ENCODE results near the gene CCSAP. TPM values are rescaled to one million over a fixed set of nuclear protein-coding genes. Genes with fewer than 3 reads are reported as not detected.
"Not testable (repeated sequence)": the region's sequence is repeated elsewhere in the genome, so short reads cannot be mapped to it uniquely, and the experiment has no call there.

CCSAP gene
- total RNA-seq, 1 experiment from 2014 or later: 8.6 TPM

DNA sequence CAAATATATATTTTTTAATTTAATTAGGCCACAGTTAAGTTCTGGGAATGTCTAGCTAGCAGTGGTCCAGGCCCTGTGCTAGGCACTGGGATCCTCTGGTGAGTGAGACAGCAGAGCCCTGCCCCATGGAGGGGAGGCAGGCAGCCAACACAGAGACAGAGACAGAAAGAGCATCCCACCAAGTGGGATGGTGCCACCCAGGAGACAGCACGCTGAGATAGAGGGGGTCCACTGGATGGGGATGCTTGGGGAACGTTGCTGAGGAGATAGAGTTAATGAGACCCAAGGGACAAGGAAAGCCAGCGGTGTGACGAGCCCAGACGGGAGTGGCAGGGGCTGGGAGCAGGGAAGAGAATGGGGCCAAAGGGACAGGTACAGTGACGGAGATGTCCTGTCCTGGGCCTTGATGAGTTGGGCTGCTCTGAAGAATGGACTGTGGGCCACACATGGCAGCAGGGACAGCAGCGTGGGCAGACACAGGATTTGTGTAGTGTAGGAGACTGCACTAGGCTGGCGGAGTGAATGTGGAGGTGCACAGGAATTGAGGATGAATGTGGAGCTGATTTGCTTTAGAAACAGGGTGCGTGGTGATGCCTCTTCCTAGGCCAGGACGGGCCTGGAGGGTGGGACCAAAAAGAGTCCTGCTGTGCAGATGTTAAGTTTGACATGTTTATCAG lies 49.2 kb downstream of the CCSAP start:
- ATAC-seq (no peak; the same call in 1 of the 2 replicates), DNase-seq (ENCODE audit: low spot score) (no peak)
- no peaks in the 10 kb centered on the region for H3K4me1 Mint-ChIP-seq
- H3K27ac Mint-ChIP-seq: peak overlapping the region; percentile 76
- ChIA-PET POLR2A (no interaction called here), CTCF (interaction anchor here (1.3 kb wide), 1 partner anchor 188 kb away, joined by 5 read pairs; no protein-coding TSS in a partner anchor)
- H3K4me3 Mint-ChIP-seq: no peak overlapping the region
- peaks cover 11% of the 10 kb centered on the region for H3K9me3 Mint-ChIP-seq
- TF ChIP-seq IRF1 (CRISPR knock-in tag; IDR thresholded peaks at IDR 0.05) (no peak), MLX (CRISPR knock-in tag; IDR thresholded peaks at IDR 0.05) (no peak), CREB1 (CRISPR knock-in tag; IDR thresholded peaks at IDR 0.05) (no peak), TEAD4 (CRISPR knock-in tag; IDR thresholded peaks at IDR 0.05) (no peak), RORB (CRISPR knock-in tag; IDR thresholded peaks at IDR 0.05) (no peak), ELF4 (CRISPR knock-in tag; IDR thresholded peaks at IDR 0.05; ENCODE audit: low read depth) (no peak), ARID4B (CRISPR knock-in tag; IDR thresholded peaks at IDR 0.05; ENCODE audit: borderline replicate concordance) (no peak), ZNF317 (CRISPR knock-in tag; IDR thresholded peaks at IDR 0.05; ENCODE audit: borderline replicate concordance, low read depth) (no peak), TCF7 (CRISPR knock-in tag; IDR thresholded peaks at IDR 0.05; ENCODE audit: low read depth) (no peak)
- TF ChIP-seq, protein P1, sequence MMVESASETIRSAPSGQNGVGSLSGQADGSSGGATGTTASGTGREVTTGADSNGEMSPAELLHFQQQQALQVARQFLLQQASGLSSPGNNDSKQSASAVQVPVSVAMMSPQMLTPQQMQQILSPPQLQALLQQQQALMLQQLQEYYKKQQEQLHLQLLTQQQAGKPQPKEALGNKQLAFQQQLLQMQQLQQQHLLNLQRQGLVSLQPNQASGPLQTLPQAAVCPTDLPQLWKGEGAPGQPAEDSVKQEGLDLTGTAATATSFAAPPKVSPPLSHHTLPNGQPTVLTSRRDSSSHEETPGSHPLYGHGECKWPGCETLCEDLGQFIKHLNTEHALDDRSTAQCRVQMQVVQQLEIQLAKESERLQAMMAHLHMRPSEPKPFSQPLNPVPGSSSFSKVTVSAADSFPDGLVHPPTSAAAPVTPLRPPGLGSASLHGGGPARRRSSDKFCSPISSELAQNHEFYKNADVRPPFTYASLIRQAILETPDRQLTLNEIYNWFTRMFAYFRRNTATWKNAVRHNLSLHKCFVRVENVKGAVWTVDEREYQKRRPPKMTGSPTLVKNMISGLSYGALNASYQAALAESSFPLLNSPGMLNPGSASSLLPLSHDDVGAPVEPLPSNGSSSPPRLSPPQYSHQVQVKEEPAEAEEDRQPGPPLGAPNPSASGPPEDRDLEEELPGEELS (CRISPR knock-in tag; IDR thresholded peaks at IDR 0.05): no peak
- TF ChIP-seq, protein P2, sequence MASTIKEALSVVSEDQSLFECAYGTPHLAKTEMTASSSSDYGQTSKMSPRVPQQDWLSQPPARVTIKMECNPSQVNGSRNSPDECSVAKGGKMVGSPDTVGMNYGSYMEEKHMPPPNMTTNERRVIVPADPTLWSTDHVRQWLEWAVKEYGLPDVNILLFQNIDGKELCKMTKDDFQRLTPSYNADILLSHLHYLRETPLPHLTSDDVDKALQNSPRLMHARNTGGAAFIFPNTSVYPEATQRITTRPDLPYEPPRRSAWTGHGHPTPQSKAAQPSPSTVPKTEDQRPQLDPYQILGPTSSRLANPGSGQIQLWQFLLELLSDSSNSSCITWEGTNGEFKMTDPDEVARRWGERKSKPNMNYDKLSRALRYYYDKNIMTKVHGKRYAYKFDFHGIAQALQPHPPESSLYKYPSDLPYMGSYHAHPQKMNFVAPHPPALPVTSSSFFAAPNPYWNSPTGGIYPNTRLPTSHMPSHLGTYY (CRISPR knock-in tag; IDR thresholded peaks at IDR 0.05): no peak
- no peaks in the 10 kb centered on the region for H3K27me3 Mint-ChIP-seq (ENCODE audit: low read depth)
- peaks cover 20% of the 10 kb centered on the region for H3K36me3 Mint-ChIP-seq

DNA sequence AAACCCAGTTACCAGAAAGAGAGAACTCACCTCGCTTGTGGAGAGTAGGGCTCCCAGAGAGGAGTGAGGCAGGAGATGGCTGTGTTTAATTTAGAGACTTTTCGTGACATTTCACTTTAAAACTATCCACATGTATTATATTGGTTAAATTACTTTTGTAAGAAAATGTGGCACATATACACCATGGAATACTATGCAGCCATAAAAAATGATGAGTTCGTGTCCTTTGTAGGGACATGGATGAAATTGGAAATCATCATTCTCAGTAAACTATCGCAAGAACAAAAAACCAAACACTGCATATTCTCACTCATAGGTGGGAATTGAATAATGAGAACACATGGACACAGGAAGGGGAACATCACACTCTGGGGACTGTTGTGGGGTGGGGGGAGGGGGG lies 51.2 kb downstream of the CCSAP start:
- H3K27me3 Mint-ChIP-seq (ENCODE audit: low read depth); H3K4me3 Mint-ChIP-seq; ATAC-seq; POLR2A ChIA-PET; H3K4me1 Mint-ChIP-seq; H3K27ac Mint-ChIP-seq; DNase-seq (ENCODE audit: low spot score): not testable (repeated sequence)
- Mint-ChIP-seq H3K9me3 (peaks cover 11% of the 10 kb centered on the region), H3K36me3 (peaks cover 20% of the 10 kb centered on the region)
- CTCF ChIA-PET: interaction anchor here (0.6 kb wide), 1 partner anchor 190 kb away, joined by 3 read pairs; no protein-coding TSS in a partner anchor

DNA sequence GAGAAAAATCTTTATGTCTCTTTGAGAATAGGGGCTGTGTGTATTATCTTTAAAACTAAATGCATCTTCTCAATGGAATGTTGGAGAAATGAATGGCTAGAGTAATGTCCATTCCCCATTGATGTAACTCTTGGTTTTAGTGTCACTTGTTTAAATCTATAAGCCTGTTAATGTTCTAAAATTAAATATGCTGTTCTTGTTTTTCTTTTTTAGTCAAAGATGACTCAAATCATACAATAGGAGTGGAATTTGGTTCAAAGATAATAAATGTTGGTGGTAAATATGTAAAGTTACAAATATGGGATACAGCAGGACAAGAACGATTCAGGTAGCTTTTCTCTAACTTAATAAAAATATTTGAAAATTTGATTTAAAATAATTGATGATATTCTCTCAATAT lies 54.3 kb downstream of the CCSAP start:
- Mint-ChIP-seq H3K4me1 (peaks cover 24% of the 10 kb centered on the region), H3K9me3 (peaks cover 11% of the 10 kb centered on the region), H3K27ac (no peak overlapping the region), H3K27me3 (ENCODE audit: low read depth) (no peaks in the 10 kb centered on the region), H3K36me3 (peaks cover 20% of the 10 kb centered on the region), H3K4me3 (no peak overlapping the region)
- no peak for TF ChIP-seq STAT6 (CRISPR knock-in tag; conservative IDR thresholded peaks at IDR 0.05; ENCODE audit: low read depth)
- no peak for TF ChIP-seq ATF6 (CRISPR knock-in tag; IDR thresholded peaks at IDR 0.05)
- no peak for TF ChIP-seq ZNF121 (CRISPR knock-in tag; IDR thresholded peaks at IDR 0.05)
- TF ChIP-seq, protein P3, sequence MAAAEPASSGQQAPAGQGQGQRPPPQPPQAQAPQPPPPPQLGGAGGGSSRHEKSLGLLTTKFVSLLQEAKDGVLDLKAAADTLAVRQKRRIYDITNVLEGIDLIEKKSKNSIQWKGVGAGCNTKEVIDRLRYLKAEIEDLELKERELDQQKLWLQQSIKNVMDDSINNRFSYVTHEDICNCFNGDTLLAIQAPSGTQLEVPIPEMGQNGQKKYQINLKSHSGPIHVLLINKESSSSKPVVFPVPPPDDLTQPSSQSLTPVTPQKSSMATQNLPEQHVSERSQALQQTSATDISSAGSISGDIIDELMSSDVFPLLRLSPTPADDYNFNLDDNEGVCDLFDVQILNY (CRISPR knock-in tag; IDR thresholded peaks at IDR 0.05): no peak
- no peak for TF ChIP-seq ATF1 (CRISPR knock-in tag; IDR thresholded peaks at IDR 0.05)
- CTCF ChIA-PET: no interaction called here
- ATAC-seq (no peak), DNase-seq (ENCODE audit: low spot score) (no peak)
- POLR2A ChIA-PET: interaction anchor here (0.6 kb wide), 1 partner anchor 279 kb away, joined by 5 read pairs; no protein-coding TSS in a partner anchor
